Measurements from ENCODE around the gene PCDHB5. TPM values are rescaled to one million over a fixed set of nuclear protein-coding genes. Genes with fewer than 3 reads are reported as not detected.

Gene PCDHB5
- total and polyA plus RNA-seq, 10 of the 15 experiments (the other 5 are each of a cell fraction or from before 2014, with no cell fraction given) = 0.09 TPM; not detected in 9

- SMC1A ChIA-PET (ENCODE audit: uncharacterized antibody, unreplicated experiment) = no interaction called here
- RAD21 ChIA-PET (ENCODE audit: unreplicated experiment) = no interaction called here
- no peak overlapping the region for H3K27ac ChIP-seq (ENCODE audit: control insufficient read depth, insufficient read depth)
- H3K4me3 ChIP-seq = no peak overlapping the region
- no peak for TF ChIP-seq ZBED1 (IDR thresholded peaks at IDR 0.05; ENCODE audit: borderline replicate concordance)
- TF ChIP-seq EGR1 (IDR thresholded peaks at IDR 0.05; ENCODE audit: borderline replicate concordance in 1 of 2, low read depth in 2 of 2, low read length in 2 of 2) = no peak
- no peak for TF ChIP-seq CHD1 (IDR thresholded peaks at IDR 0.05; ENCODE audit: low read depth, low read length)
- no peak for TF ChIP-seq GATAD2B (conservative IDR thresholded peaks at IDR 0.05; ENCODE audit: low read depth)
- no peak for TF ChIP-seq ELK1 (IDR thresholded peaks at IDR 0.05; ENCODE audit: low read depth, low read length)
- TF ChIP-seq ESRRA (IDR thresholded peaks at IDR 0.05; ENCODE audit: low read length) = no peak
- no peak for TF ChIP-seq ZBTB40 (IDR thresholded peaks at IDR 0.05; ENCODE audit: borderline replicate concordance)
- ATAC-seq (no peak), DNase-seq (ENCODE audit: low read depth, low spot score) (no peak), FAIRE-seq (no peak)
- no peaks in the 10 kb centered on the region for H3K36me3 ChIP-seq (ENCODE audit: control insufficient read depth in 2 of 2, insufficient read depth in 2 of 2, low read length in 1 of 2)
- intact Hi-C loops (cut with micrococcal nuclease; ENCODE audit: unreplicated experiment) (no loop called here), in situ Hi-C loops (cut with MboI) (no loop called here)
- H3K27me3 ChIP-seq (replicated peaks in 1 of 2; ENCODE audit: control insufficient read depth in 2 of 2, insufficient read depth in 2 of 2, low read length in 1 of 2) = no peaks in the 10 kb centered on the region
- CTCF ChIA-PET = no interaction called here
- no peaks in the 10 kb centered on the region for H3K79me2 ChIP-seq (ENCODE audit: control insufficient read depth, insufficient read depth, low read length)
- no peaks in the 10 kb centered on the region for H3K4me1 ChIP-seq (ENCODE audit: control insufficient read depth, insufficient read depth, low read length)
- no peaks in the 10 kb centered on the region for H4K20me1 ChIP-seq (ENCODE audit: control insufficient read depth, insufficient read depth)
- POLR2A ChIA-PET = no interaction called here
- H3K9me3 ChIP-seq (replicated peaks; ENCODE audit: control insufficient read depth, insufficient read depth, low read length) = no peaks in the 10 kb centered on the region; the same call in 2 of the 3 replicates
- WGBS (ENCODE audit: insufficient coverage, insufficient replicate concordance, low lambda C conversion rate, missing lambda C conversion rate) = 80% methylated on average over 1 of the region's 1 CpG
- no peak overlapping the region for H3K9ac ChIP-seq (ENCODE audit: control insufficient read depth, insufficient read depth, low read length)
- no peak overlapping the region for H2AFZ ChIP-seq (ENCODE audit: control insufficient read depth, low read depth, low read length)
- no TSS peak for BruUV-seq (replicated peaks)
- H3K4me2 ChIP-seq (ENCODE audit: control insufficient read depth, insufficient read depth) = no peak overlapping the region
Observed at GRCh38 chr5:141127305-141127704, 7.7 kb upstream of the PCDHB5 start.
